Endothelial cell of umbilical vein (primary cell): ENCODE measurements around the gene UPK3A. TPM values are rescaled to one million over a fixed set of nuclear protein-coding genes. Genes with fewer than 3 reads are reported as not detected.

Experiments
- BruUV-seq: library from RNA; stranded (reverse); fragments of 400-500 nt; replicated peaks from 2 replicates; lab custom pipeline; 2021; lab: Mats Ljungman, UMichigan
- CTCF ChIA-PET: fragments of 300-600, 350-600 bp; sonication (Branson Sonifier 250); formaldehyde crosslinking; loops from one replicate; lab custom pipeline; 2021; ENCODE audit warnings: antibody characterized with exemption, inconsistent platforms; lab: Charles Lee
- POLR2A ChIA-PET: fragments of 300-600, 350-600 bp; sonication (Branson Sonifier 250); formaldehyde crosslinking; loops from one replicate; lab custom pipeline; 2021; ENCODE audit warnings: antibody characterized with exemption, inconsistent platforms; lab: Charles Lee
- DNase-seq: peaks from one replicate; pipeline ENCODE4 v3.0.0-alpha.2; 2011; ENCODE audit warnings: low read depth, low spot score
- FAIRE-seq: peaks from 2 replicates; lab custom pipeline; 2011; peaks lifted over from hg19 to GRCh38; lab: Jason Lieb, UNC
- H2AFZ ChIP-seq: 2 replicates; pipeline ENCODE4 v1.6.0; 2012; ENCODE audit warnings: low read depth, low read length, control low read depth, inconsistent platforms
- H3K27ac ChIP-seq: 2 replicates; pipeline ENCODE4 v1.5.1; 2011; ENCODE audit warnings: low read depth, mild to moderate bottlenecking, control low read depth, low read length, moderate library complexity; ENCODE audit not compliant: insufficient read depth
- H3K27me3 ChIP-seq, 2 experiments: 2 replicates each; pipeline versions ENCODE4 v1.6.0 to v1.6.1; 2011; ENCODE audit warnings: low read length in 2 of 2, mixed read lengths in 1 of 2; ENCODE audit not compliant: control insufficient read depth in 2 of 2, insufficient read depth in 2 of 2
- H3K36me3 ChIP-seq, 2 experiments: 2 replicates in 1 of 2; 3 replicates in 1 of 2; pipeline ENCODE4 v1.5.1; 2011; ENCODE audit warnings: low read length in 2 of 2, mild to moderate bottlenecking in 1 of 2, moderate library complexity in 1 of 2; ENCODE audit not compliant: control insufficient read depth in 2 of 2, insufficient read depth in 2 of 2; ENCODE audit errors: extremely low read depth in 1 of 2
- H3K4me1 ChIP-seq: 3 replicates; pipeline ENCODE4 v1.5.1; 2011; ENCODE audit warnings: mild to moderate bottlenecking, low read length; ENCODE audit not compliant: control insufficient read depth, insufficient read depth; ENCODE audit errors: extremely low read depth
- H3K4me2 ChIP-seq: 2 replicates; pipeline ENCODE4 v1.6.1; 2011; ENCODE audit warnings: low read length, control low read depth, mixed read lengths; ENCODE audit not compliant: insufficient read depth
- H3K4me3 ChIP-seq, 3 experiments: fragments of 200-600 bp in 1 of 3; sonication (generic), shearing (Covaris generic) in 1 of 3; replicated peaks in 1 of 3; 2 replicates each; pipeline ENCODE4 v1.5.1; 2011 to 2016; ENCODE audit warnings: control low read depth in 3 of 3, low read length in 3 of 3, mild to moderate bottlenecking in 2 of 3, inconsistent platforms in 1 of 3, low read depth in 1 of 3, moderate library complexity in 1 of 3; ENCODE audit not compliant: insufficient read depth in 1 of 3
- H3K79me2 ChIP-seq: 2 replicates; pipeline ENCODE4 v1.6.0; 2012; ENCODE audit warnings: low read length, inconsistent platforms; ENCODE audit not compliant: control insufficient read depth, insufficient read depth
- H3K9ac ChIP-seq: replicated peaks from 2 replicates; pipeline ENCODE3; 2011; ENCODE audit warnings: low read length, control low read depth; ENCODE audit not compliant: insufficient read depth; ENCODE audit errors: extremely low read depth
- H3K9me1 ChIP-seq: replicated peaks from 3 replicates; pipeline ENCODE4 v1.6.0; 2011; ENCODE audit warnings: mild to moderate bottlenecking, low read length; ENCODE audit not compliant: control insufficient read depth, insufficient read depth; ENCODE audit errors: extremely low read depth
- H3K9me3 ChIP-seq: replicated peaks from 2 replicates; pipeline ENCODE4 v1.5.1; 2012; ENCODE audit warnings: low read length, inconsistent platforms; ENCODE audit not compliant: control insufficient read depth, insufficient read depth
- H4K20me1 ChIP-seq: replicated peaks from 2 replicates; pipeline ENCODE3; 2011; ENCODE audit warnings: mild to moderate bottlenecking, low read length; ENCODE audit not compliant: control insufficient read depth, insufficient read depth; ENCODE audit errors: extremely low read depth
- CTCF ChIP-seq, 2 donors: IDR thresholded peaks; 1 replicate in 1 of 2; 2 replicates in 1 of 2; pipeline ENCODE4 v1.5.1; 2011; ENCODE audit warnings: low read length in 2 of 2, mild to moderate bottlenecking in 2 of 2, moderate library complexity in 2 of 2, control low read depth in 1 of 2, inconsistent platforms in 1 of 2, low read depth in 1 of 2; ENCODE audit not compliant: insufficient read depth in 1 of 2; ENCODE audit errors: extremely low read depth in 1 of 2
- EZH2 ChIP-seq: IDR thresholded peaks from 2 replicates; pipeline ENCODE4 v1.6.1; 2012; ENCODE audit warnings: borderline replicate concordance, low read depth, mild to moderate bottlenecking, moderate library complexity, low read length, inconsistent platforms; ENCODE audit not compliant: severe bottlenecking
- FOS ChIP-seq: IDR thresholded peaks from 2 replicates; pipeline ENCODE4 v1.6.1; 2011; ENCODE audit warnings: mild to moderate bottlenecking, low read length, moderate library complexity, borderline replicate concordance; ENCODE audit not compliant: insufficient read depth
- GATA2 ChIP-seq: IDR thresholded peaks from 2 replicates; pipeline ENCODE4 v1.7.0; 2011; ENCODE audit warnings: low read depth, mild to moderate bottlenecking, moderate library complexity, mixed read lengths, low read length; ENCODE audit not compliant: insufficient read length, insufficient read depth
- JUN ChIP-seq: IDR thresholded peaks from 2 replicates; pipeline ENCODE4 v1.6.1; 2011; ENCODE audit warnings: borderline replicate concordance, low read depth; ENCODE audit not compliant: insufficient read length, insufficient read depth
- MAX ChIP-seq: IDR thresholded peaks from 2 replicates; pipeline ENCODE4 v1.6.1; 2011; ENCODE audit not compliant: insufficient read depth, insufficient read length
- MYC ChIP-seq: IDR thresholded peaks from one replicate; pipeline ENCODE4 v1.6.1; 2011; ENCODE audit warnings: mild to moderate bottlenecking, low read depth, low read length
- POLR2A ChIP-seq: IDR thresholded peaks from 2 replicates; pipeline ENCODE4 v1.6.1; 2012; ENCODE audit warnings: low read depth, mild to moderate bottlenecking, control low read depth, low read length
- POLR2AphosphoS5 ChIP-seq: IDR thresholded peaks from 2 replicates; pipeline ENCODE4 v1.6.1; 2012; ENCODE audit warnings: low read depth, mild to moderate bottlenecking, control low read depth, low read length, moderate library complexity; ENCODE audit not compliant: insufficient read depth
- dilution Hi-C: fragments of 300-500 bp; cut with MboI; formaldehyde crosslinking; loops from one replicate; pipeline ENCODE4 v1.15.0; 2019; ENCODE audit warnings: low sequenced_read_pairs; ENCODE audit not compliant: extremely low pct_ligation_motif_present
- intact Hi-C: fragments of 100-400 bp; cut with micrococcal nuclease; formaldehyde crosslinking; loops from one replicate; pipeline ENCODE4 v1.10.0; 2022
- polyA plus RNA-seq, 4 experiments: library from polyadenylated mRNA; depleted of rRNA in 3 of 4; stranded (reverse) in 3 of 4; unstranded in 1 of 4; fragments of >200 nt; gene quantifications; 2 replicates each; pipeline versions ENCODE4 v1.2.1 to v1.2.3, GENCODE V29; 2011 to 2012; ENCODE audit warnings: missing spikeins in 1 of 4
- total RNA-seq: library from RNA; stranded (reverse); gene quantifications from 2 replicates; pipeline ENCODE4 v1.2.3, GENCODE V29; 2021

UPK3A gene
- total and polyA plus RNA-seq, 2 donors (not counting 3 experiments of a cell fraction or from before 2014, with no cell fraction given) = not detected

GRCh38 chr22:45343143-45343542 is 58.4 kb downstream of the UPK3A start:
- dilution Hi-C loops (no loop called here), intact Hi-C loops (no loop called here)
- H3K9me3 ChIP-seq = no peaks in the 10 kb centered on the region
- DNase-seq (no peak), FAIRE-seq (no peak)
- POLR2A ChIA-PET = no interaction called here
- H3K79me2 ChIP-seq = no peaks in the 10 kb centered on the region
- no TSS peak for BruUV-seq
- no peak overlapping the region for H3K27ac ChIP-seq
- no peak for TF ChIP-seq FOS
- no peak for TF ChIP-seq EZH2
- no peak for TF ChIP-seq MAX
- no peak for TF ChIP-seq MYC
- TF ChIP-seq CTCF (IDR thresholded peaks at IDR 0.05; ENCODE audit: extremely low read depth in 1 of 2, insufficient read depth in 1 of 2, low read depth in 1 of 2, low read length in 2 of 2) = no peak
- no peak for TF ChIP-seq JUN
- no peak for TF ChIP-seq POLR2A
- no peak for TF ChIP-seq GATA2
- no peak for TF ChIP-seq POLR2AphosphoS5
- no peaks in the 10 kb centered on the region for H3K27me3 ChIP-seq
- no peak overlapping the region for H2AFZ ChIP-seq
- no peak overlapping the region for H3K4me3 ChIP-seq
- H3K9ac ChIP-seq = no peak overlapping the region
- H3K4me2 ChIP-seq = no peak overlapping the region
- H3K9me1 ChIP-seq = no peaks in the 10 kb centered on the region
- H4K20me1 ChIP-seq = no peaks in the 10 kb centered on the region
- H3K36me3 ChIP-seq = peaks cover 0 to 14% of the 10 kb centered on the region in 2 experiments
- CTCF ChIA-PET = interaction anchor here (0.9 to 2.2 kb wide), 2 partner anchors 12 to 25 kb away, joined by 4 to 7 read pairs; no protein-coding TSS in a partner anchor
- peaks cover 2% of the 10 kb centered on the region for H3K4me1 ChIP-seq
